Thyroid gland (tissue), 4 donors: ENCODE measurements around the gene MYO3A.

ENCODE experiments used
- POLR2A ChIP-seq, 2 donors: fragments of 450-650 bp; IDR thresholded peaks; one replicate each; pipeline ENCODE4 v1.6.1; 2017; ENCODE audit warnings: antibody characterized with exemption in 2 of 2, mild to moderate bottlenecking in 2 of 2, moderate library complexity in 1 of 2
- TF ChIP-seq, protein P1 (sequence below), 6 experiments: fragments of 200-600 bp in 3 of 6; fragments of 450-650 bp in 3 of 6; sonication (generic) in 3 of 6; IDR thresholded peaks; one replicate each; pipeline ENCODE4 v1.5.1; 2016 to 2019; ENCODE audit warnings: antibody characterized with exemption in 6 of 6, mild to moderate bottlenecking in 2 of 6, inconsistent platforms in 1 of 6, moderate library complexity in 1 of 6

DNA sequence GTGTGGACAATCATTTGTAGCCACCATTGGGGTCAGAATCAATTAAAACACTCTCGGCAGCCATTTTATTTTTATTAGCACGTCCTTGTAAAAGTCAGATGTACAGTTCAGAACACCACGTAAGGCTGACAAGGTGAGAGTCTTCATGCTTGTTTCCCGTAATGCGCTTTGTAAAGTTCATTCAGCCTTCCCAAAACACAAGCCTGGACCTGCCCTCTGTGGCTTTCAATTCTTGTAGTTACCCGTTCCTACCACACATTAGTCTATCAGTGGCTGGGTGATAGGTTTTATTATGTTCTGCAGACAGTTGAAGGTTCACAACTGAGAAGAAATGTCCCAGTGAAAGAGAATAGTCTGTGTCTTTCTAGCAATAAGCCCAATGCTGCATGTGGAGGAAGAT is 317.9 kb downstream of the MYO3A start:
- TF ChIP-seq, protein P1, sequence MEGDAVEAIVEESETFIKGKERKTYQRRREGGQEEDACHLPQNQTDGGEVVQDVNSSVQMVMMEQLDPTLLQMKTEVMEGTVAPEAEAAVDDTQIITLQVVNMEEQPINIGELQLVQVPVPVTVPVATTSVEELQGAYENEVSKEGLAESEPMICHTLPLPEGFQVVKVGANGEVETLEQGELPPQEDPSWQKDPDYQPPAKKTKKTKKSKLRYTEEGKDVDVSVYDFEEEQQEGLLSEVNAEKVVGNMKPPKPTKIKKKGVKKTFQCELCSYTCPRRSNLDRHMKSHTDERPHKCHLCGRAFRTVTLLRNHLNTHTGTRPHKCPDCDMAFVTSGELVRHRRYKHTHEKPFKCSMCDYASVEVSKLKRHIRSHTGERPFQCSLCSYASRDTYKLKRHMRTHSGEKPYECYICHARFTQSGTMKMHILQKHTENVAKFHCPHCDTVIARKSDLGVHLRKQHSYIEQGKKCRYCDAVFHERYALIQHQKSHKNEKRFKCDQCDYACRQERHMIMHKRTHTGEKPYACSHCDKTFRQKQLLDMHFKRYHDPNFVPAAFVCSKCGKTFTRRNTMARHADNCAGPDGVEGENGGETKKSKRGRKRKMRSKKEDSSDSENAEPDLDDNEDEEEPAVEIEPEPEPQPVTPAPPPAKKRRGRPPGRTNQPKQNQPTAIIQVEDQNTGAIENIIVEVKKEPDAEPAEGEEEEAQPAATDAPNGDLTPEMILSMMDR (IDR thresholded peaks at IDR 0.05) = no peak
- TF ChIP-seq POLR2A (IDR thresholded peaks at IDR 0.05) = no peak
